Measurements from ENCODE around the gene MRPL14. TPM values are rescaled to one million over a fixed set of nuclear protein-coding genes. Genes with fewer than 3 reads are reported as not detected.

The MRPL14 gene
- total and polyA plus RNA-seq, 4 donors, result 34.6 to 118 (median 40.9) TPM

DNA sequence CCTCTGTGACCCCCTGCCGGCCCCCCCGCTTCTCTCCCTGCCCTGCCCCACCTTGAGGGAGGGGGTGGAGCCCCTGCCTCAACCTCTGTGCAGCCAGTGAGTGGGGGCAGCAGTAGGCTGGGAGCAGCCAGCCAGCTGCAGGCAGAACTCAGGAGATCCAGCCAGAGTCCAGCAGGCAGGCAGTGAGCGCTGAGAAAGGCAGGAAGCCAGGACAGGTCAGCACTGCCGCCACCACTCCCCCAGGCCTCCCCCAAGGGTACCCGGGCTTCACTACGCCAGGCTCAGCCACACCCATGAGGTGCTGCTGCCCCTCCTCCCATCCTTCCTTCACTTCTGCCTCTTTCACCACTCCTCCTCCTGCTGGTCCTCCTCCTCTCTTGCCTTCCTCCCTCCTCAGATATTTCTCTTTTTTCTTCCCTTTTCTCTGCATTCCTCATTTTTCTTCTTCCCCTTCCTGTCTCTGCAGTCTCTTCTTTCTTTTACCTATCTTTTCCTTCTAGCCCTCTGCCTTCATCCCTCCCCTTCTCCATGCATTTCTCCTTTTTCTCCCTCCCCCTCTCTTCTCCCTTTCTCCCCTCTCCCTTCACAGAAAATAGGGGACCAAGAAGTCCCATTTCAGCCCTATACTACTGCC is 11.6 kb upstream of the MRPL14 start:
- no peaks in the 10 kb centered on the region for H3K27me3 ChIP-seq (ENCODE audit: control insufficient read depth in 4 of 4, insufficient read depth in 4 of 4, low read length in 3 of 4)
- TF ChIP-seq HNF4A (conservative IDR thresholded peaks at IDR 0.05) (no peak), EGR1 (IDR thresholded peaks at IDR 0.05; ENCODE audit: low read depth in 2 of 2) (no peak), SP1 (IDR thresholded peaks at IDR 0.05) (no peak), FOXA1 (IDR thresholded peaks at IDR 0.05) (no peak), NR2F2 (IDR thresholded peaks at IDR 0.05) (no peak), TAF1 (conservative IDR thresholded peaks at IDR 0.05) (no peak), RXRA (IDR thresholded peaks at IDR 0.05) (no peak), YY1 (IDR thresholded peaks at IDR 0.05) (no peak), GABPA (IDR thresholded peaks at IDR 0.05 in 1 of 2, conservative IDR thresholded peaks at IDR 0.05 in 1 of 2) (no peak)
- TF ChIP-seq, protein P1, sequence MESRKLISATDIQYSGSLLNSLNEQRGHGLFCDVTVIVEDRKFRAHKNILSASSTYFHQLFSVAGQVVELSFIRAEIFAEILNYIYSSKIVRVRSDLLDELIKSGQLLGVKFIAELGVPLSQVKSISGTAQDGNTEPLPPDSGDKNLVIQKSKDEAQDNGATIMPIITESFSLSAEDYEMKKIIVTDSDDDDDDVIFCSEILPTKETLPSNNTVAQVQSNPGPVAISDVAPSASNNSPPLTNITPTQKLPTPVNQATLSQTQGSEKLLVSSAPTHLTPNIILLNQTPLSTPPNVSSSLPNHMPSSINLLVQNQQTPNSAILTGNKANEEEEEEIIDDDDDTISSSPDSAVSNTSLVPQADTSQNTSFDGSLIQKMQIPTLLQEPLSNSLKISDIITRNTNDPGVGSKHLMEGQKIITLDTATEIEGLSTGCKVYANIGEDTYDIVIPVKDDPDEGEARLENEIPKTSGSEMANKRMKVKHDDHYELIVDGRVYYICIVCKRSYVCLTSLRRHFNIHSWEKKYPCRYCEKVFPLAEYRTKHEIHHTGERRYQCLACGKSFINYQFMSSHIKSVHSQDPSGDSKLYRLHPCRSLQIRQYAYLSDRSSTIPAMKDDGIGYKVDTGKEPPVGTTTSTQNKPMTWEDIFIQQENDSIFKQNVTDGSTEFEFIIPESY (IDR thresholded peaks at IDR 0.05), result no peak
- TF ChIP-seq, protein P2, sequence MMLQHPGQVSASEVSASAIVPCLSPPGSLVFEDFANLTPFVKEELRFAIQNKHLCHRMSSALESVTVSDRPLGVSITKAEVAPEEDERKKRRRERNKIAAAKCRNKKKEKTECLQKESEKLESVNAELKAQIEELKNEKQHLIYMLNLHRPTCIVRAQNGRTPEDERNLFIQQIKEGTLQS (IDR thresholded peaks at IDR 0.05), result no peak
- no peak overlapping the region for H3K27ac ChIP-seq (ENCODE audit: low read depth in 1 of 2, low read length in 2 of 2)
- no peak for DNase-seq (ENCODE audit: low spot score)
- 68% methylated on average over 6 of the region's 6 CpGs for WGBS
- peaks cover 2 to 48% (median 34%) of the 10 kb centered on the region in 4 donors for H3K36me3 ChIP-seq (ENCODE audit: control insufficient read depth in 4 of 4, insufficient read depth in 3 of 4, low read depth in 1 of 4, low read length in 3 of 4)
- peaks cover 1 to 17% (median 11%) of the 10 kb centered on the region in 4 donors for H3K4me1 ChIP-seq (ENCODE audit: control insufficient read depth in 4 of 4, insufficient read depth in 4 of 4, low read length in 3 of 4)
- H3K9me3 ChIP-seq (ENCODE audit: control insufficient read depth in 4 of 4, low read length in 3 of 4), result no peaks in the 10 kb centered on the region
- H3K9ac ChIP-seq (ENCODE audit: low read depth in 1 of 2, low read length in 2 of 2), result no peak overlapping the region
- no peak overlapping the region for H3K4me3 ChIP-seq (ENCODE audit: low read depth in 1 of 3, low read length in 3 of 3)

DNA sequence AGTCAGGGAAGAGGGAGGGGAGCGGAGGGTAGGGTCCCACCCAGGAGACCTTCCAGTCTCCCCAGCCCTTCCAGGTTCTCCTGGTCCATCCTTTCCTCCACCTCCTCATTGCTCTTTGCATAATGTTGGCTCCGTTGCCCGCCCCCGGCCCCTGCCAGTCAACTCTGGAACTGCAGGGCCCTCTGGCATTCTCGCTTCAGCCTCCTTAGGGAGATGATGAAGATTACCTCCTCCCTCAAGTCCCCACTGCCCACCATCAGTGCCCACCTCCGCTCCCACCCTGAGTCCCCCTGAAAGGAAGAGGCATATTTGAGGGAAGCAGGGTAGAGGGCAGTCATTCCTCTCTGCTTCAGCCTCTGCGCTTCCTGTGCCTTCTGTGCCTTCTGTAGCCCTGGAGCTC is 8.6 kb upstream of the MRPL14 start:
- H3K36me3 ChIP-seq (ENCODE audit: control insufficient read depth in 4 of 4, insufficient read depth in 3 of 4, low read depth in 1 of 4, low read length in 3 of 4), result peaks cover 2 to 42% (median 27%) of the 10 kb centered on the region in 4 donors
- no peak overlapping the region for H3K27ac ChIP-seq (ENCODE audit: low read depth in 1 of 2, low read length in 2 of 2)
- DNase-seq (ENCODE audit: low spot score), result no peak
- no peaks in the 10 kb centered on the region for H3K27me3 ChIP-seq (ENCODE audit: control insufficient read depth in 4 of 4, insufficient read depth in 4 of 4, low read length in 3 of 4)
- no peaks in the 10 kb centered on the region for H3K9me3 ChIP-seq (ENCODE audit: control insufficient read depth in 4 of 4, low read length in 3 of 4)
- no peak overlapping the region for H3K9ac ChIP-seq (ENCODE audit: low read depth in 1 of 2, low read length in 2 of 2)
- no peak for TF ChIP-seq YY1 (IDR thresholded peaks at IDR 0.05)
- no peak for TF ChIP-seq FOXA2 (IDR thresholded peaks at IDR 0.05)
- TF ChIP-seq, protein P2 (IDR thresholded peaks at IDR 0.05), result no peak
- no peak for TF ChIP-seq FOXA1 (IDR thresholded peaks at IDR 0.05)
- TF ChIP-seq NR2F2 (IDR thresholded peaks at IDR 0.05), result no peak
- TF ChIP-seq HNF4G (IDR thresholded peaks at IDR 0.05), result no peak
- TF ChIP-seq, protein P3, sequence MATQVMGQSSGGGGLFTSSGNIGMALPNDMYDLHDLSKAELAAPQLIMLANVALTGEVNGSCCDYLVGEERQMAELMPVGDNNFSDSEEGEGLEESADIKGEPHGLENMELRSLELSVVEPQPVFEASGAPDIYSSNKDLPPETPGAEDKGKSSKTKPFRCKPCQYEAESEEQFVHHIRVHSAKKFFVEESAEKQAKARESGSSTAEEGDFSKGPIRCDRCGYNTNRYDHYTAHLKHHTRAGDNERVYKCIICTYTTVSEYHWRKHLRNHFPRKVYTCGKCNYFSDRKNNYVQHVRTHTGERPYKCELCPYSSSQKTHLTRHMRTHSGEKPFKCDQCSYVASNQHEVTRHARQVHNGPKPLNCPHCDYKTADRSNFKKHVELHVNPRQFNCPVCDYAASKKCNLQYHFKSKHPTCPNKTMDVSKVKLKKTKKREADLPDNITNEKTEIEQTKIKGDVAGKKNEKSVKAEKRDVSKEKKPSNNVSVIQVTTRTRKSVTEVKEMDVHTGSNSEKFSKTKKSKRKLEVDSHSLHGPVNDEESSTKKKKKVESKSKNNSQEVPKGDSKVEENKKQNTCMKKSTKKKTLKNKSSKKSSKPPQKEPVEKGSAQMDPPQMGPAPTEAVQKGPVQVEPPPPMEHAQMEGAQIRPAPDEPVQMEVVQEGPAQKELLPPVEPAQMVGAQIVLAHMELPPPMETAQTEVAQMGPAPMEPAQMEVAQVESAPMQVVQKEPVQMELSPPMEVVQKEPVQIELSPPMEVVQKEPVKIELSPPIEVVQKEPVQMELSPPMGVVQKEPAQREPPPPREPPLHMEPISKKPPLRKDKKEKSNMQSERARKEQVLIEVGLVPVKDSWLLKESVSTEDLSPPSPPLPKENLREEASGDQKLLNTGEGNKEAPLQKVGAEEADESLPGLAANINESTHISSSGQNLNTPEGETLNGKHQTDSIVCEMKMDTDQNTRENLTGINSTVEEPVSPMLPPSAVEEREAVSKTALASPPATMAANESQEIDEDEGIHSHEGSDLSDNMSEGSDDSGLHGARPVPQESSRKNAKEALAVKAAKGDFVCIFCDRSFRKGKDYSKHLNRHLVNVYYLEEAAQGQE (IDR thresholded peaks at IDR 0.05), result no peak
- no peak for TF ChIP-seq GABPA (IDR thresholded peaks at IDR 0.05 in 1 of 2, conservative IDR thresholded peaks at IDR 0.05 in 1 of 2)
- TF ChIP-seq HNF4A (conservative IDR thresholded peaks at IDR 0.05), result no peak
- TF ChIP-seq TAF1 (conservative IDR thresholded peaks at IDR 0.05), result no peak
- no peak for TF ChIP-seq RAD21 (IDR thresholded peaks at IDR 0.05)
- no peak for TF ChIP-seq EGR1 (IDR thresholded peaks at IDR 0.05; ENCODE audit: low read depth in 2 of 2)
- TF ChIP-seq JUND (IDR thresholded peaks at IDR 0.05), result no peak
- TF ChIP-seq, protein P1 (IDR thresholded peaks at IDR 0.05), result no peak
- no peak for TF ChIP-seq SP1 (IDR thresholded peaks at IDR 0.05)
- TF ChIP-seq, protein P4, sequence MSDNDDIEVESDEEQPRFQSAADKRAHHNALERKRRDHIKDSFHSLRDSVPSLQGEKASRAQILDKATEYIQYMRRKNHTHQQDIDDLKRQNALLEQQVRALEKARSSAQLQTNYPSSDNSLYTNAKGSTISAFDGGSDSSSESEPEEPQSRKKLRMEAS (IDR thresholded peaks at IDR 0.05), result no peak
- TF ChIP-seq, protein P5, sequence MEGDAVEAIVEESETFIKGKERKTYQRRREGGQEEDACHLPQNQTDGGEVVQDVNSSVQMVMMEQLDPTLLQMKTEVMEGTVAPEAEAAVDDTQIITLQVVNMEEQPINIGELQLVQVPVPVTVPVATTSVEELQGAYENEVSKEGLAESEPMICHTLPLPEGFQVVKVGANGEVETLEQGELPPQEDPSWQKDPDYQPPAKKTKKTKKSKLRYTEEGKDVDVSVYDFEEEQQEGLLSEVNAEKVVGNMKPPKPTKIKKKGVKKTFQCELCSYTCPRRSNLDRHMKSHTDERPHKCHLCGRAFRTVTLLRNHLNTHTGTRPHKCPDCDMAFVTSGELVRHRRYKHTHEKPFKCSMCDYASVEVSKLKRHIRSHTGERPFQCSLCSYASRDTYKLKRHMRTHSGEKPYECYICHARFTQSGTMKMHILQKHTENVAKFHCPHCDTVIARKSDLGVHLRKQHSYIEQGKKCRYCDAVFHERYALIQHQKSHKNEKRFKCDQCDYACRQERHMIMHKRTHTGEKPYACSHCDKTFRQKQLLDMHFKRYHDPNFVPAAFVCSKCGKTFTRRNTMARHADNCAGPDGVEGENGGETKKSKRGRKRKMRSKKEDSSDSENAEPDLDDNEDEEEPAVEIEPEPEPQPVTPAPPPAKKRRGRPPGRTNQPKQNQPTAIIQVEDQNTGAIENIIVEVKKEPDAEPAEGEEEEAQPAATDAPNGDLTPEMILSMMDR (IDR thresholded peaks at IDR 0.05; ENCODE audit: low read depth, low read length, missing input control), result no peak
- no peak for TF ChIP-seq RXRA (IDR thresholded peaks at IDR 0.05)
- no peak overlapping the region for H3K4me3 ChIP-seq (ENCODE audit: low read depth in 1 of 3, low read length in 3 of 3)
- no peaks in the 10 kb centered on the region for H3K4me1 ChIP-seq (ENCODE audit: control insufficient read depth in 4 of 4, insufficient read depth in 4 of 4, low read length in 3 of 4)
- WGBS, result 95% methylated on average over 7 of the region's 7 CpGs

All from liver (tissue), 9 donors.